Left lobe of liver (tissue), 2 donors: ENCODE results near the gene RIOK3. TPM values are rescaled to one million over a fixed set of nuclear protein-coding genes. Genes with fewer than 3 reads are reported as not detected.
"Not testable (repeated sequence)": the region's sequence is repeated elsewhere in the genome, so short reads cannot be mapped to it uniquely, and the experiment has no call there.

Experiments
- ATAC-seq: fragments of 200-7000 bp; cut with Tn5 transposase; one replicate; pipeline ENCODE4 v1.9.1; 2020; ENCODE audit warnings: mild to moderate bottlenecking, moderate library complexity
- DNase-seq: peaks from one replicate; pipeline ENCODE4 v3.0.0-alpha.2; 2020; ENCODE audit warnings: low spot score
- total RNA-seq: library from RNA; stranded (reverse); gene quantifications from one replicate; pipeline ENCODE4 v1.2.1, GENCODE V29; 2021
- donor health status: DM: no; HTN: no; CAD: no; lungs with moderate emphysema.
- donor health status: DM: no; HTN: yes; CAD: no.

RIOK3 gene
- total RNA-seq, 1 donor from 2014 or later, result 41.0 TPM

- no peak for ATAC-seq
- no peak for DNase-seq
These were observed 2.1 kb upstream of the RIOK3 start for GRCh38 chr18:23451011-23451410.

DNA sequence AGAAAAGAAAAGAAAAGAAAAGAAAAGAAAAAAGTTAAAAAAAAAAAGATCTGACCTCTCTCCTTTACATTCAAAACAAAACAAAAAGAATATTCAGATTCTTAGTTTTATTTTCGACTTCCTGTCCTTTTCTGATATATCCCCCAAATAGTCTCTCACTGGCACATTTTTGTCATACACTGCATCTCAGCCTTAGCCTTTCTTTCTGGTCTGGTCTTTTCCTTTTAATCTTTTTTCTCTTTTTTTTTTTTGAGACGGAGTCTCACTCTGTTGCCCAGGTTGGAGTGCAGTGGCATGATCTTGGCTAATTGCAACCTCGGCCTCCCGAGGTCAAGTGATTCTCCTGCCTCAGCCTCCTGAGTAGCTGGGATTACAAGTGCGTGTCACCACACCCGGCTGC lies 1.6 kb upstream of the RIOK3 start:
- no peak for DNase-seq
- no peak for ATAC-seq

DNA sequence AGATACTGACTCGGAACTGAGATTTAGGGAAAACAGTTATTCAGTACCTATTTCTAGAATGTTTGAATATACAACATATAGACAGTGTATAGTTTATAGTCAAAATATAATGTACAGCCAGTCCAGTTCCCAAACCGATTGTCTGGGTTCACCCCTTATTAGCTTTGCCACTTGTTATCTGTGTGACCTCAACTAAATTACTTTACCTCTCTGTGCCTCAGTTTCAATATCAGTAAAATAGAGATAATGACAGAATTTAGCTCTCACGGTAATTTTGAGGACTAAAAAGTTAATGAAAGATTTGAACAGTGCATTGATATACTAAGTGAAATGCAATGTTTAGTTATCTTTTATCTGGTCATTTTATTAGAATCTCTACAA lies 750 bp upstream of the RIOK3 start:
- no peak for ATAC-seq
- no peak for DNase-seq

DNA sequence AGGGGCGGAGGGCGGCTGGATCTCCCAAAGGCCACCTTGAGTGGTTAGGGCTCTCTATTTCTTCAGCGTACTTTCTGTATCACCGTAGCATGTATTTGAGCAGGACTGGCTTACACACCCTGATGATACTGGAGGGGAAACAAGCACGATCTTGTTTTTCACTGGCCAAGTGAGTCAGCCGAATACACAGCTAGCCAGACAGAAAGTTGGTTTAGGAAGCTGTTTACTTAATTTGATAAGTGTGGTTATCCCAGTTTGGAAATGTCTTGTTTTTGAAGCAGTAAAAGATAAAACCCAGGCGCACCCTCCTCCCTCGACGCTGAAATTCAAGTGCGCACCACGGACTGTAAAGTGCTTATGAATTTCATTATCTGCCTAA lies 582 bp downstream of the RIOK3 start:
- peak; percentile 17 for ATAC-seq
- DNase-seq, result no peak

GRCh38 chr18:23456835-23457234 lies 3.7 kb downstream of the RIOK3 start:
- ATAC-seq, result no peak

DNA sequence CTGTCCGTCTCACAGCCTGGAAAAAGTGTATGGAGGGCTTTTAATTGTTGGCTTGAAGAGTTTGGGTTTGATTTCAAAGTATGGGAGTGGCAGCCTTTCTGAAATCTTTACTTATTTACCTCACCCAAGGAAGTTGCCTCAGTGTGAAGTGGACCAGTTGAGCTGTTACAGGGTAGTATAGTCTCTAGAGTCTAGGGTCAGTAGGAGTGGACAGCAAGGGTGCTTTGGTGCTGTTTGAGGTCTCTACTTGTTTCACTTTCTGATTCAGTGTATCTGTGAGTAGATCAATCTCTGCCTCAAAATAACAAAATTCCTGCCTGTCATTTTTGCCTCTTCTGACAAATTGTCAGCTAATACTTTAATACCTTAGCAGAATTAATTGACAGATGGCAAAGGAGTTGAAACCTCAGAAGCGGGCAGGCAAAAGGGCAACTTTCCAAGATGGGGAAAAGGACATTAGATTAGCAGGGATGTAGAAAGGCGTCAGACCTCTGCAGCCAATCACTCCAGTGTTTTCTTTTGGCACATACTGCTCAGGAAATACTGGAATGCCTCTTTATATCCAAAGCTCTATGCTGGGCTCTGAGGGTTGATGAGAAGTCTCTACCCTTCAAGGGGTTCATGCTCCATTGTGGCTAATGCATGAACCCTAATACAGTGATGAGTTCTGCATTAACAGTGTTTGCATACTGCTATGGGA lies 5.9 kb downstream of the RIOK3 start:
- DNase-seq, result no peak
- peak; percentile 33 for ATAC-seq

More at GRCh38 chr18:23456835-23457234, 3.7 kb downstream of the RIOK3 start:
- DNase-seq, result no peak

DNA sequence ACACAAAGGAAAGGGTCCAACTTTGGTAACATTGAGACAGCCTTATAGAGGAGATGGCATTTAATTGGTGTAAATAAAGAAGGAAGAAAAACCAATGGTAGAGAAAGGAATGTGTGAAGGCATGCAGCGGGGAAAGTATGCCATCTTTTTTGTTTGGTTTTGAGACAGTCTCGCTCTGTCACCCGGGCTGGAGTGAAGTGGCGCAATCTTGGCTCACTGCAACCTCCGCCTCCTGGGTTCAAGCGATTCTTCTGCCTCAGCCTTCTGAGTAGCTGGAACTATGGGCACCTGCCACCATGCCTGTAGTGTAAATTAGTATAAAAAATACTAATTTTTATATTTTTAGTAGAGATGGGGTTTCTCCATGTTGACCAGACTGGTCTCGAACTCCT lies 6.4 kb downstream of the RIOK3 start:
- peak; percentile 42 for ATAC-seq

DNA sequence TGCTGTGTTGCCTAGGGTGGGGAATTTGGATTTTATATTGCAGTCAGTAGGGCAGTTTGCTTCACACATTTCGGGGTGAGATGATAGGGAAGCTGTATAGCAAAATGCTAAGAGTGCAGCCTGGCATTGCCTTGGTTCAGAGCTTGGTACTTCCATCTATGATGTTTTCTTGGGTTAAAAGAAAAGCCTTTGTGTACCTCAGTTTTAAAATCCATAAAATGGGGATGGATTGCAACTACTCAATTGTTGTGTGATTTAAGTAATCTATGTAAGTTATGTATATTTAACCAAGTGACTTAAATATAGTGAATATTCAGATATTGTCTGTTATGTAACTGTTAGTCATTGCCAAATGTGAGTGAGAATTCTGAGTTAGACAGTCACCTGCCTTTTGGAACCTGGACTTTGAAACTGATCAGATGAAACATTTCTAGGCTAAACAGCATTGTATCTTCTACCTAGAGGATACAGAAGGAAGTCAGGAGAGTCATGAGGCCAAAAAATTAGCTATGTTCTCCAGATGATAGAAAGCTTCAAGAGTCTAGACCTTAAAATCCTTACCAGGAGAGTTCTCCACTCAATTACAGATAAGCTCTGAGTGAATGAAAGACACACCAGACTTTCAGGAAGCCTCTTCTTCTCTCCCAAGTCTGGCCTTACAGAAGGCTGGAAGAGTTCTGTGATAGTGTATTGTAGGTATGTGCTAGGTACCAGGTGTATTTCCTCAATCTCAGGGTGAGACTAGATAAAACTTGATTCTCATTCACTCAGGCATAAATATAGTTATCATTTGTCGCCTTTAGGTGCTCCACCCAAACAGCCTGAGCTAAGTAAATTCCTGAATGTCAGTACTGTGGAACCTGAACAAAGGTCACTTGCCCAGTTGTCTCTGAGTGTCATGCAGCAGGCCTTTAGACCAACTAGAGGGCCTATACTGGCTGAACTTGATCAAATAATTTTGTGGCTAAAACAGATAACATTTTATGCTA lies 7.5 kb downstream of the RIOK3 start:
- ATAC-seq (peak; percentile 83), DNase-seq (peak; percentile 60)

More for the DNA sequence above, 6.4 kb downstream of the RIOK3 start:
- peak; percentile 60 for DNase-seq

DNA sequence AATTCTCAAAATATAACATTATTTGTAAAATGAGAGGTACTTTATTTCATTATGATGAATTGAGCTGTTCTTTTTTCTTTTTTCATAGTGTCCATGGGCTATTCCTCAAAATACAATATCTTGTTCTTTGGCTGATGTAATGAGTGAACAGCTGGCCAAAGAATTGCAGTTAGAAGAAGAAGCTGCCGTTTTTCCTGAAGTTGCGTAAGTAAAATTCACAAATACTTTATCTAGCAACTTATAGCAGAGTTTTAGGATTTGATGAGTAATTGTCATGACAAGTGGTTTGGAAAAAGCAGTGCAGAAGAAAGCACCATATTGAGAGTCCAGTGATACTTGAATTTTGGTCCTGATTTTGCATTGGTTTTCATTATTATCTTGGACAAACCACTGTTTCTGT lies 9.8 kb downstream of the RIOK3 start:
- DNase-seq, result no peak
- no peak for ATAC-seq

DNA sequence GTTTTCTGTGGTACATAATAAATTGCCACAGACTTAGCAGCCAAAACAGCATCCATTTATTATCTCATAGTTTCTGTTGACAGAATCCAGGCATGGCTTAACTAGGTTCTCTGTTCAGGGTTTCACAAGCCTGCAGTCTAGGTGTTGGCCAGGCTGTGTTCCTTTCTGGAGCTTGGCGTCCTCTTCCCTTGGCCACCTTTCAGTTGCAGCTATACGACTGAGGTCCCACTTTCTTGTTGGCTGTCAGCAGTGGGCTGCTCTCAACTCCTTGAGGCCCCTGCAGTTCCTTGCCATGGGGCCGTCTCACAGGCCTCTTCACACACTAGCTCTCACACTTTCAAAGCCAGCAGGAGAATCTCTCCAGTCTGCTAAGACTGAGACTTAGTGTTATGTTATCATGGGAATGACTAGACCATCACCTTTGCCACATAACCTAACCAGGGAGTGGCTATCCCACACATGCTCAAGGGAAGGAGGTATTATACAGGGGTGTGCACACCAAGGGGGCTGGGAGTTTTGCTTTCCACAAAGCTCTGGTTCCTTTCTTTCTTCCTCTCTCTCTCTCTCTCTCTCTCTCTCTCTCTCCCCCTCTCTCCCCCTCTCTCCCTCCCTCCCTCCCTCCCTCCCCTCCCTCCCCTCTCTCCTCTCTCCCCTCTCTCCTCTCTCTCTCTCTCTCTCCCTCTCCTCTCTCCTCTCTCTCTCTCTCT lies 15.8 kb downstream of the RIOK3 start:
- no peak for ATAC-seq
- no peak for DNase-seq

DNA sequence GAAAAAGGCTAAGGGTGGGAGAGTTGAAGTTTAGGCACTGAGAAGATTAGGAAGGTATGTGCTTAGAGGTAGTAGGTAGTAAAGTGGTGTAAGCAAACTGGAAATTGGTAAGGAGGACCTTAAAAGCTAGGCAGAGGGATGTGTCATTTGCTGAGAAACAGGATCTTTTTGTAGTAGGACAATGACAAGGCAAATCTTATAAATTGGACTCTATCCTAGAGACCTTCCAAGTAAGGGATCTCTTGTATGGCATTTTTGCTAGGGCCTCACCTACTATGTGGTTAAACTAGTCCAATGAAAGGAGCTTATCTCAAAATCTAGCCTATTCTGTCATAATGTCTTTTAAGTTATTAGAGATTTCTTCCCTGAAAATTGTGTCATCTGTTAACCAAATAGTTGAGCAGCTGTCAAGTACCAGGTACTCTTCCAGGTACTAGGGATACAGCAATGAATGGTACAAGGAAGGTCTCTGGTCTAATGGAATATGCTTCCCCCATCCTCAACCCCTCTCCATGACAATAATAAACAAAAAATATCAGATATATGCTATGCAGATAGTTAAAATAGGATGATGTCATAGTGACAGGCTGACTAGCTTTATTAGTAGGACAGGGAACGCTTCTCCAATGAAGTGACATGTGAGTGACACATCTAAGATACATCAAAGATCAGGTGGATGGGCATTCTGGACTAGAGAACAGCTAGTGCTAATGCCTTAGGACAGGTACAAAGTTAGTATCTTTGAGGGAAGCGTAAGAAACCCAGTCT lies 17.7 kb downstream of the RIOK3 start:
- no peak for ATAC-seq

DNA sequence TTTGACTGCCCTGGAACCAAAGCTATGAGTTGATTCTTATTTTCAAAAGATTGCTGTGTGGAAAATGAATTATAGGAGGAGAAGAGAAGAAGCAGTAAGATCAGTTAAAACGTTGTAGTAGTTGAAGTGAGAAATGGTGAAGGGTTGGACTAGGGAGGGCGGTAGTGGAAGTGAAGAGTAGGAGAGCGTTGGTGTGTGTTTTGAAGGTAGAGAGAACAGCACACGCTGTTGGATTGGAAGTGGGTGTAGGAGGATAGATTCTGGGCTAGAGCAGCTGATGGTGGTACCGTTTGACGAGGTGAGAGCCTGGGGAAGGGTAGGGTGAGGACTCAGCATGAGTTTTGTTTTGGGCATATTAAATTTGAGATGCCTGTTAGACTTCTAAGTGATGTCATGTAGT lies 18.4 kb downstream of the RIOK3 start:
- DNase-seq, result no peak
- no peak for ATAC-seq

More for the DNA sequence above, 17.7 kb downstream of the RIOK3 start:
- no peak for DNase-seq

DNA sequence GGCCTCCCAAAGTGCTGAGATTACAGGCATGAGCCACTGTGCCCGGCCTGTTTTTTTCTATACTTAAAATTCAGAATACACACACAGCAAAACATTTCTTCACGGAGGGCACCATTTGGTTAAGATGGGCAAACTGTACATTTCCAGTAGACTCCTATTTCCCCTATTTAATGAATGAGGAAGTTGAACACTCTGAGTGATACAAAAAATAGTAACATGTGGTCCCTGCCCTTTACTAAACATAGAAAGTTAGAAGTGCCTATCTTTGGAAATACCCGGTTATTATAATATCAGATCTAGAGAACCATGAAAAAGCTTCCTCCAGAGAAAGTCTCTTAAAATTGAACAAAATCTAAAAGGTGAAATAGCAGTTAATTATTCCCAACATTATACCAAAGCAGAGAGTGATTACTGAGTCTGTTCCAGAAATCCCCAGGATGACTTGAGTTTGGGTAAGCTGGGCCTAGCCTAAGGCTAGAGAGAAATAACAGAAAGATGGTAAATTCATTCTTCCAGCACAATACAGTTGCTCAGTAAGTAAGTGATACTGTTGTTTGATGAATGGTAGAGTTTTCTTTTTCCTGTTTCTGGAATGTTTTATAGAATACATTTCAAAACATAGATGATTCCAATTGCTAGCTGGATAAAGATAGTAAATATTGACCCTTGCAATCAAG lies 26.9 kb downstream of the RIOK3 start:
- ATAC-seq (no peak), DNase-seq (no peak)

- DNase-seq (no peak), ATAC-seq (no peak)
These were observed 31.6 kb downstream of the RIOK3 start for GRCh38 chr18:23484561-23485182.

GRCh38 chr18:23485386-23485785 lies 32.3 kb downstream of the RIOK3 start:
- DNase-seq (no peak), ATAC-seq (no peak)

- no peak for DNase-seq
These were observed 34.9 kb downstream of the RIOK3 start for GRCh38 chr18:23487738-23488570.

DNA sequence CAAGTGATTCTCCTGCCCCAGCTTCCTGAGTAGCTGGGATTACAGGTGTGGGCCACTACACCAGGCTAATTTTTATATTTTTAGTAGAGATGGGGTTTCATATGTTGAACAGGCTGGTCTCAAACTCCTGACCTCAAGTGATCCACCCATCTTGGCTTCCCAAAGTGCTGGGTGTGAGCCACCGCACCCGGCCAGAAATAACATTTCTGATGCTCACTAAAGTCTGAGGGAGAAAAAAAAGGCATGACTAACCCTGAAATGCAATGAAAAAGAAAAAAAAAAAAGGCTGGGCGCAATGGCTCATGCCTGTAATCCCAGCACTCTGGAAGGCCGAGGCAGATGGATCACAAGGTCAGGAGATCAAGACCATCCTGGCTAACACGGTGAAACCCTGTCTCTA lies 36.5 kb downstream of the RIOK3 start:
- not testable (repeated sequence) for ATAC-seq

More at GRCh38 chr18:23487738-23488570, 34.9 kb downstream of the RIOK3 start:
- peak; percentile 76 for ATAC-seq

DNA sequence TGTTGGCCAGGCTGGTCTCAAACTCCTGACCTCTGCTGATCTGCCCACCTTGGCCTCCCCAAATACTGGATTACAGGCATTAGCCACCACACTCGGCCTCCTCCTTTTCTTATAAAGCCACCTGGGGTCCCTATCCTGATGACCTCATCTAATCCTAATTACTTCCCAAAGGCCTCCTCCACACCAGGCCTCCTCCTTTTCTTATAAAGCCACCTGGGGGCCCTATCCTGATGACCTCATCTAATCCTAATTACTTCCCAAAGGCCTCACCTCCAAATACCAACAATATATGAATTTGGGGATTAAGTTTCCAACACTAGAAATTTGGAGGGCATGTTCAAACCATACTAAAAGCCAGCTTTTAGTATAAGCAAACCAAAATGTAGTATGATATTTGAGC lies 40.6 kb downstream of the RIOK3 start:
- DNase-seq (no peak), ATAC-seq (no peak)

More for the DNA sequence above, 36.5 kb downstream of the RIOK3 start:
- DNase-seq, result not testable (repeated sequence)

- no peak for ATAC-seq
- no peak for DNase-seq
These were observed 41.9 kb downstream of the RIOK3 start for GRCh38 chr18:23494992-23495391.
